ENCODE data around the gene PLEKHO2. TPM values are rescaled to one million over a fixed set of nuclear protein-coding genes. Genes with fewer than 3 reads are reported as not detected.

The PLEKHO2 gene
- total and polyA plus RNA-seq, 3 experiments from 2014 or later = 15.8 to 33.3 (median 16.1) TPM

DNA sequence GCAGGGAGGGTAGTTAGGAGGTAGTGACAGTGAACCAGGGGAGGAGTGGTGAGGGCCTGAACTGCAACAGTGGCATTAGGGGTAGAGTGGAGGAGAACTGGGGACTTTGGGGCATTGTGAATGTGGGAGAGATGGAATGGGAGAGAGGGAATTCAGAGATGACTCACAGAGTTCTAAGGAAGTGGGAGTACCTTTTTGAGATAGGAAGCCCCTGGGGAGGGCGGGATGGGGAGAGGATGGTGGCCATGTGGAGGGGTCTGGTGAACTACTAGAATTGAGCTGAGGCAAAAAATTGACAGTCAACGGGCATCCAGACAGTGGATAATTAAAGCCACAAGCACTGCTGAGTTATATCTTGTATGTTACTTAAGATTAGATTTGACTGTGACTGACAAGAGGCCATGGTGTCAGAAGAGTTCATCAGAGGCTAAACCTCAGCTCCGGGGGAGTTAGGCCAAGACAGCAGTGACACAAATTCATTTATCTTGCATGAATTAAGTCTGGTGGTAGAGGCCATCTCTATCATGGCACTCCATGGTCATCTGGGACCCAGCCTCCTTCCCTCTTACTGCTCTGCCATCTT lies 34.0 kb downstream of the PLEKHO2 start:
- H3K9me3 Mint-ChIP-seq = no peaks in the 10 kb centered on the region
- no peaks in the 10 kb centered on the region for H3K9me3 ChIP-seq (ENCODE audit: low read length)
- peaks cover 16 to 31% (median 17%) of the 10 kb centered on the region in 3 donors for H3K4me1 Mint-ChIP-seq
- H3K27ac ChIP-seq (ENCODE audit: low read depth, low read length) = no peak overlapping the region
- CTCF ChIA-PET = interaction anchor here (1.6 to 1.8 kb wide), 2 partner anchors 30 to 40 kb away, joined by 4 to 5 read pairs; no protein-coding TSS in a partner anchor
- no peaks in the 10 kb centered on the region for H3K27me3 ChIP-seq (ENCODE audit: insufficient read depth, low read length, poor library complexity, severe bottlenecking)
- H3K27me3 Mint-ChIP-seq = no peaks in the 10 kb centered on the region
- no peaks in the 10 kb centered on the region for H3K36me3 Mint-ChIP-seq
- peak overlapping the region in 1 of 8 donors; percentile 60 for H3K27ac Mint-ChIP-seq
- DNase-seq = no peak
- H3K36me3 ChIP-seq (ENCODE audit: insufficient read depth, low read length) = no peaks in the 10 kb centered on the region
- POLR2A ChIA-PET = no interaction called here
- no peak overlapping the region for H3K4me3 Mint-ChIP-seq
- peaks cover 8% of the 10 kb centered on the region for H3K4me1 ChIP-seq (ENCODE audit: insufficient read depth, low read length)
- no peak overlapping the region for H3K4me3 ChIP-seq (ENCODE audit: low read length)

DNA sequence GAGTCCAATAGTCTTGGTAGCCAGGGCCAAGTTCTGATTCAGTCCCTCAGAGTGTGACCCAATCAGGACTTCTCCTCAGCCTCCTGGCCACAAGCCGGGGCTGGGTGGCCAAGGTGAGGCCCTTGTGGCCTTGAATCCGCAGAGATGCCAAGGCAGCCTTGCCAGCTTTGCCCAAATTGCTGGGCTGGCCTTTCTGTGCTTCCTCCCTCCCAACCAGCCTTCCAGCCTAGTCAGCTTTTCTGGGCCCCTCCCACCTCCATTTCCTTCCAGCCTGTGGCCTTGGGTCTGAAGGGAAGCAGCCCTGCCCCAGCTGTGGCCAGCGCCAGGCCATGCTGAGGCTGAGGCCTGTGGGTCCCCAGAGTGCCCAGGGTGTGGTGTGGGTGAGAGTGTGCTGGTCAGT lies 35.7 kb downstream of the PLEKHO2 start:
- Mint-ChIP-seq H3K27ac (peak overlapping the region in 1 of 8 donors; percentile 85), H3K9me3 (no peaks in the 10 kb centered on the region), H3K4me1 (peaks cover 24 to 40% (median 25%) of the 10 kb centered on the region in 3 donors), H3K27me3 (no peaks in the 10 kb centered on the region), H3K4me3 (no peak overlapping the region), H3K36me3 (no peaks in the 10 kb centered on the region)
- Histone ChIP-seq H3K9me3 (ENCODE audit: low read length) (no peaks in the 10 kb centered on the region), H3K27ac (ENCODE audit: low read depth, low read length) (no peak overlapping the region), H3K36me3 (ENCODE audit: insufficient read depth, low read length) (no peaks in the 10 kb centered on the region), H3K4me1 (ENCODE audit: insufficient read depth, low read length) (peaks cover 22% of the 10 kb centered on the region), H3K27me3 (ENCODE audit: insufficient read depth, low read length, poor library complexity, severe bottlenecking) (no peaks in the 10 kb centered on the region), H3K4me3 (ENCODE audit: low read length) (no peak overlapping the region)
- DNase-seq = no peak
- ChIA-PET CTCF (interaction anchor here (1.1 to 1.6 kb wide), 3 partner anchors 20 to 68 kb away, joined by 3 to 5 read pairs (median 4); no protein-coding TSS in a partner anchor), POLR2A (interaction anchor here (1.6 kb wide), 1 partner anchor 16 kb away, joined by 4 read pairs; no protein-coding TSS in a partner anchor)

DNA sequence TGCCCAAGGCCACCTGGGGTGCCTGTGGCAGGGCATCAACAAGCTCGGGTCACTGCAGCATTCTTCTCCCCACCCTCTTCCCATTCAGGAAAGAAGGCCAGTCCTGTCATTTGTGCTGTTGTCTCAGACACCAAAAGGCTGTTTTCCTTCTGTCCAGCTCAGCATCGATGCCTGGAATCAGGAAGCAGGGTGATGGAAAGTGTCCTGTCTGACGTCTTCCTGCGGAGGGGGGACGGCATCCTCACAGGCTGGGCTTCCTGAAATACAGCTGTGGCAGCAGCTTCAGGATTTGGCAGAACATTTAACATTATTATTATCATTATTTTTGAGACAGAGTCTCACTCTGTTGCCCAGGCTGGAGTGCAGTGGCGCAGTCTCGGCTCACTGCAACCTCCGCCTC lies 37.0 kb downstream of the PLEKHO2 start:
- Mint-ChIP-seq H3K4me3 (no peak overlapping the region), H3K27ac (no peak overlapping the region), H3K4me1 (peaks cover 35 to 48% (median 37%) of the 10 kb centered on the region in 3 donors), H3K27me3 (no peaks in the 10 kb centered on the region), H3K9me3 (no peaks in the 10 kb centered on the region), H3K36me3 (no peaks in the 10 kb centered on the region)
- Histone ChIP-seq H3K9me3 (ENCODE audit: low read length) (no peaks in the 10 kb centered on the region), H3K27me3 (ENCODE audit: insufficient read depth, low read length, poor library complexity, severe bottlenecking) (no peaks in the 10 kb centered on the region), H3K4me1 (ENCODE audit: insufficient read depth, low read length) (peaks cover 35% of the 10 kb centered on the region), H3K27ac (ENCODE audit: low read depth, low read length) (no peak overlapping the region), H3K4me3 (ENCODE audit: low read length) (no peak overlapping the region), H3K36me3 (ENCODE audit: insufficient read depth, low read length) (no peaks in the 10 kb centered on the region)
- DNase-seq = no peak
- CTCF ChIA-PET = interaction anchor here (0.9 to 1.6 kb wide), 3 partner anchors 22 to 38 kb away, joined by 3 to 5 read pairs (median 4); no protein-coding TSS in a partner anchor
- POLR2A ChIA-PET = no interaction called here

DNA sequence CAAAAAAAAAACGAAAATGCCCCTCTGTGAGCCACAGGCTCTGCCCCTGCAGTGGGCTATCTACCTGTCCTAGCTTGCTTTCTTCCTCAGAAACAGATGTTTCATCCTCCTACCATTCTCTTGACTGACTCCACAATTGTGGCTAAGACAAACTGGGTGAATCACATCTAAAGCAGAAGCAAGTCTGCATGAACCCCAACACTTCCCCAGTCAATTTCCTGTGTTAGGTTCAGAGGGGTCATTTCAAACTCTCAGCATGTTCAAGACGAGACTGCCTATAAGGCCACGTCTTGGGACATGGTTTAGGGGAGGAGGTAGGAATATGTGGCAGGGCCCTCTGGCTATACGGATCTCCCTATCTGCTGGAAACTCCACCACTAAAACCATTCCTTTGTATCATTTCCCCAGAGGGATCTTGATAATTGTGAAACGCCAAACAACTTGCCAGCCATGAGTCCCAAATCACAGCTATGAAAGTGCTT lies 41.4 kb downstream of the PLEKHO2 start:
- ChIA-PET CTCF (interaction anchor here (1.5 to 4.4 kb wide), 4 partner anchors 11 to 73 kb away, joined by 3 to 29 read pairs (median 18); no protein-coding TSS in a partner anchor), POLR2A (interaction anchor here (0.5 to 4.2 kb wide), 2 partner anchors 11 to 40 kb away, joined by 4 to 36 read pairs; no protein-coding TSS in a partner anchor)
- Histone ChIP-seq H3K4me1 (ENCODE audit: insufficient read depth, low read length) (peaks cover 36% of the 10 kb centered on the region), H3K27ac (ENCODE audit: low read depth, low read length) (no peak overlapping the region), H3K9me3 (ENCODE audit: low read length) (no peaks in the 10 kb centered on the region), H3K4me3 (ENCODE audit: low read length) (no peak overlapping the region), H3K36me3 (ENCODE audit: insufficient read depth, low read length) (no peaks in the 10 kb centered on the region), H3K27me3 (ENCODE audit: insufficient read depth, low read length, poor library complexity, severe bottlenecking) (no peaks in the 10 kb centered on the region)
- H3K27ac Mint-ChIP-seq = peak overlapping the region; percentile 48 to 97 (median 82)
- H3K36me3 Mint-ChIP-seq = no peaks in the 10 kb centered on the region
- peak overlapping the region in 6 of 7 donors; percentile 49 to 84 (median 68) for H3K4me3 Mint-ChIP-seq
- peaks cover 33 to 37% (median 37%) of the 10 kb centered on the region in 3 donors for H3K4me1 Mint-ChIP-seq
- H3K27me3 Mint-ChIP-seq = no peaks in the 10 kb centered on the region
- no peaks in the 10 kb centered on the region for H3K9me3 Mint-ChIP-seq
- DNase-seq = peak in 3 of 5 donors; percentile 24 to 48 (median 45)

DNA sequence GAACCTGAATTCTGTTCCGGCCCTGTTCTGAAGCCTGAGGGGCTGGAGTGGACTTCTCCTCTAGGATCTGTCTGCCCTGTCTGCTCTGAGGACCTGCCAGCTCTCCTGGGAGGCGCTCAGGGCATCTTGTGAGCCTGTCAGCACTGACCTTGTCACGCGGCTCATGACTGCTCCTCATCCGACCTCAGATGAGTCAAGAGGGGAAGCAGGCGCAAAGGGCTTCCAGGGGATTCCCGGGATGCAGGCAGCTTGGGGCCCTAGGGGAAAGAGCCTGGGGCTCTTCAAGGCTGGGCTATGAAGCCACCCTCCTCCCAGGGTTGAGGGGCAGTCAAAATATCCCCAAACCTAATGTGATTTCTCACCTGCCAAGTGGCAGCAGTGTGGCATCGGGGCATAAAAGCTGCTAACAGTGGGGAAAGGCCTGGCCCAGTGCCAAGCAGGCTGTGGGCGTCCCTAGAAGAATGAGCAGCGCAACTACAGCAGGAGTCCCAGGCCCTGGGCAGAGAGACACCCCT lies 42.3 kb downstream of the PLEKHO2 start:
- no peaks in the 10 kb centered on the region for H3K9me3 ChIP-seq (ENCODE audit: low read length)
- Mint-ChIP-seq H3K4me1 (peaks cover 33 to 36% (median 34%) of the 10 kb centered on the region in 3 donors), H3K36me3 (no peaks in the 10 kb centered on the region), H3K27ac (peak overlapping the region; percentile 48 to 97 (median 82)), H3K4me3 (peak overlapping the region in 5 of 7 donors; percentile 64 to 84 (median 74)), H3K27me3 (no peaks in the 10 kb centered on the region), H3K9me3 (no peaks in the 10 kb centered on the region)
- peak; percentile 55 to 78 (median 70) for DNase-seq
- H3K27ac ChIP-seq (ENCODE audit: low read depth, low read length) = no peak overlapping the region
- H3K27me3 ChIP-seq (ENCODE audit: insufficient read depth, low read length, poor library complexity, severe bottlenecking) = no peaks in the 10 kb centered on the region
- ChIA-PET POLR2A (interaction anchor here (0.5 to 4.2 kb wide), 2 partner anchors 10 to 41 kb away, joined by 4 to 36 read pairs; no protein-coding TSS in a partner anchor), CTCF (interaction anchor here (1.5 to 4.4 kb wide), 3 partner anchors 10 to 47 kb away, joined by 3 to 29 read pairs (median 28); no protein-coding TSS in a partner anchor)
- no peaks in the 10 kb centered on the region for H3K36me3 ChIP-seq (ENCODE audit: insufficient read depth, low read length)
- H3K4me3 ChIP-seq (ENCODE audit: low read length) = no peak overlapping the region
- H3K4me1 ChIP-seq (ENCODE audit: insufficient read depth, low read length) = peaks cover 36% of the 10 kb centered on the region

DNA sequence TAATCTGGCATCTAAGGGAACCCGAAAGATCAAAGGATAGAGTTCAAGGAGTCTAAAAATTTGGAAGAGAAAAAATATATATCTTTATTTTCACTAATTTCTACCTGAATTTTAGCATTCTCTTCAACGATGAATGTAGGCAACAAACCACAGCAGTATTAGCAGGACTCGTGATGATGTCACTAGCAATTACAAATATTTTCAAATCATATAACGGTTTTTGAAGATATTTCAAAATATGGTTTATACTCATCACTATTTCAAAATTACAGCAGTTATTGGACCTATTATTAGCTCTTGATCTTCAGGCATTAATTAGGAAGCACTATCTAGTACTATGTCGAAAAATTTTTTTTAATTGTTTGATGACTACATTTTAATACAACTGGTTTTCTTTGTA lies 43.0 kb downstream of the PLEKHO2 start:
- H3K9me3 ChIP-seq (ENCODE audit: low read length) = no peaks in the 10 kb centered on the region
- H3K27ac ChIP-seq (ENCODE audit: low read depth, low read length) = no peak overlapping the region
- Mint-ChIP-seq H3K9me3 (no peaks in the 10 kb centered on the region), H3K36me3 (no peaks in the 10 kb centered on the region), H3K4me1 (peaks cover 33 to 36% (median 34%) of the 10 kb centered on the region in 3 donors), H3K27me3 (no peaks in the 10 kb centered on the region), H3K27ac (peak overlapping the region in 6 of 8 donors; percentile 48 to 97 (median 88)), H3K4me3 (no peak overlapping the region)
- no peaks in the 10 kb centered on the region for H3K36me3 ChIP-seq (ENCODE audit: insufficient read depth, low read length)
- POLR2A ChIA-PET = interaction anchor here (4.2 kb wide), 1 partner anchor 9 kb away, joined by 36 read pairs; no protein-coding TSS in a partner anchor
- no peak overlapping the region for H3K4me3 ChIP-seq (ENCODE audit: low read length)
- CTCF ChIA-PET = interaction anchor here (1.5 to 4.2 kb wide), 2 partner anchors 9 to 24 kb away, joined by 3 to 29 read pairs; no protein-coding TSS in a partner anchor
- no peak for DNase-seq
- peaks cover 36% of the 10 kb centered on the region for H3K4me1 ChIP-seq (ENCODE audit: insufficient read depth, low read length)
- H3K27me3 ChIP-seq (ENCODE audit: insufficient read depth, low read length, poor library complexity, severe bottlenecking) = no peaks in the 10 kb centered on the region

DNA sequence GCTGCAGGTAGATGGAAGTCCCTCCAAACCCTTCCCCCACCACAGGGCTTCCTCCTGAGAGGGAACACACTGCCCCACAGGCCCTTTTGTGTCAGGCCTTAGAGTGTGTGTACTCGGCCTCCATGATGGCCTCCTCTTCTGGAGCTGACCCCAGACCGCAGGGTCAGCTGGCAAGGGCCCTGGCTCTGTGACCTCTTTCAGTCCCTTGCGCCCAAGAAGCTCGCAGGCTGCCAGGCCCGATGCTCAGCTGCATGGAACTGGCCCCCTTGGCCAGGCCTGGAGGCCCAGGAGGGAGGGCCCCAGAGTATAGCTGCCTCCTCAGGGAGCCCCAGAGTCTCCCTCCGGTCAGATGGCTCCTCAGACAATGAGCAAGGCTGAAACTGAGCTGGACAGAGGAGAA lies 46.6 kb downstream of the PLEKHO2 start:
- Histone ChIP-seq H3K36me3 (ENCODE audit: insufficient read depth, low read length) (no peaks in the 10 kb centered on the region), H3K9me3 (ENCODE audit: low read length) (no peaks in the 10 kb centered on the region), H3K4me3 (ENCODE audit: low read length) (no peak overlapping the region), H3K27ac (ENCODE audit: low read depth, low read length) (no peak overlapping the region), H3K27me3 (ENCODE audit: insufficient read depth, low read length, poor library complexity, severe bottlenecking) (no peaks in the 10 kb centered on the region), H3K4me1 (ENCODE audit: insufficient read depth, low read length) (peaks cover 39% of the 10 kb centered on the region)
- no peaks in the 10 kb centered on the region for H3K36me3 Mint-ChIP-seq
- ChIA-PET POLR2A (no interaction called here), CTCF (interaction anchor here (3.4 kb wide), 1 partner anchor 53 kb away, joined by 13 read pairs; no protein-coding TSS in a partner anchor)
- H3K27ac Mint-ChIP-seq = peak overlapping the region in 1 of 8 donors; percentile 39
- H3K4me3 Mint-ChIP-seq = no peak overlapping the region
- peaks cover 43 to 44% (median 43%) of the 10 kb centered on the region in 3 donors for H3K4me1 Mint-ChIP-seq
- H3K27me3 Mint-ChIP-seq = no peaks in the 10 kb centered on the region
- peaks cover 0 to 2% (median 0%) of the 10 kb centered on the region in 5 donors for H3K9me3 Mint-ChIP-seq
- DNase-seq = no peak
